ENCODE results near the gene PPP1R15A.

The PPP1R15A gene

DNA sequence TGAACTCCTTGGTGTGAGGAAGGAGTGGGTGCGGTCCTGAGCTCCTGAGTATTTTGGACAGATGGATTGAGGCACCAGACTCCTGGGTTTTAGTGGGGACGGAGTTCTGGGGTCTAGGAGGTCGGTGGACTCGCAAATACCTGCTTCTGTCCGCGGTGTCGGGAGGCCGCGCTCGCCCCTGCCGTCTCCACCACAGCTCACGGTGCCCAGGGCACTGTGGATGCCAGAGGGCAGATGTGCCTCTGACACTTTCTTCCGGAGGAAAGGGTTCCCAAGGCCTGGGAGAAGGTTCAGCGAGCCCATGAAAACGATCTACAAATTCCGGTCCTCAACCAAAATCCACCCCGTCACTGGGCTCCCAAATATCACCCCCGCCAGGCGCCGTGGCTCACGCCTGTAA lies 23.0 kb downstream of the PPP1R15A start:
- TF ChIP-seq RARB (CRISPR knock-in tag; IDR thresholded peaks at IDR 0.05) (no peak), ZNF565 (CRISPR knock-in tag; conservative IDR thresholded peaks at IDR 0.05; ENCODE audit: low read depth) (no peak), ZFP3 (CRISPR knock-in tag; IDR thresholded peaks at IDR 0.05) (no peak)
- ATAC-seq, result no peak

GRCh38 chr19:48896191-48896720 lies 24.0 kb downstream of the PPP1R15A start:
- no peak for ATAC-seq
- no peak for TF ChIP-seq ZC3H10 (CRISPR knock-in tag; IDR thresholded peaks at IDR 0.05)
- no peak for TF ChIP-seq ARNTL (CRISPR knock-in tag; IDR thresholded peaks at IDR 0.05; ENCODE audit: borderline replicate concordance, low read depth)
- no peak for TF ChIP-seq POU6F1 (CRISPR knock-in tag; IDR thresholded peaks at IDR 0.05; ENCODE audit: borderline replicate concordance, low read depth)
- TF ChIP-seq RARB (CRISPR knock-in tag; IDR thresholded peaks at IDR 0.05), result no peak
- no peak for TF ChIP-seq ZNF565 (CRISPR knock-in tag; conservative IDR thresholded peaks at IDR 0.05; ENCODE audit: low read depth)
- no peak for TF ChIP-seq TCF4 (CRISPR knock-in tag; IDR thresholded peaks at IDR 0.05; ENCODE audit: borderline replicate concordance)
- TF ChIP-seq, protein P1, sequence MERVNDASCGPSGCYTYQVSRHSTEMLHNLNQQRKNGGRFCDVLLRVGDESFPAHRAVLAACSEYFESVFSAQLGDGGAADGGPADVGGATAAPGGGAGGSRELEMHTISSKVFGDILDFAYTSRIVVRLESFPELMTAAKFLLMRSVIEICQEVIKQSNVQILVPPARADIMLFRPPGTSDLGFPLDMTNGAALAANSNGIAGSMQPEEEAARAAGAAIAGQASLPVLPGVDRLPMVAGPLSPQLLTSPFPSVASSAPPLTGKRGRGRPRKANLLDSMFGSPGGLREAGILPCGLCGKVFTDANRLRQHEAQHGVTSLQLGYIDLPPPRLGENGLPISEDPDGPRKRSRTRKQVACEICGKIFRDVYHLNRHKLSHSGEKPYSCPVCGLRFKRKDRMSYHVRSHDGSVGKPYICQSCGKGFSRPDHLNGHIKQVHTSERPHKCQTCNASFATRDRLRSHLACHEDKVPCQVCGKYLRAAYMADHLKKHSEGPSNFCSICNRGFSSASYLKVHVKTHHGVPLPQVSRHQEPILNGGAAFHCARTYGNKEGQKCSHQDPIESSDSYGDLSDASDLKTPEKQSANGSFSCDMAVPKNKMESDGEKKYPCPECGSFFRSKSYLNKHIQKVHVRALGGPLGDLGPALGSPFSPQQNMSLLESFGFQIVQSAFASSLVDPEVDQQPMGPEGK (CRISPR knock-in tag; IDR thresholded peaks at IDR 0.05; ENCODE audit: borderline replicate concordance), result no peak
- no peak for TF ChIP-seq GLIS3 (CRISPR knock-in tag; IDR thresholded peaks at IDR 0.05)
- no peak for TF ChIP-seq BACH2 (CRISPR knock-in tag; IDR thresholded peaks at IDR 0.05; ENCODE audit: borderline replicate concordance)
- TF ChIP-seq ZNF70 (CRISPR knock-in tag; IDR thresholded peaks at IDR 0.05), result no peak
- no peak for TF ChIP-seq ESRRG (CRISPR knock-in tag; IDR thresholded peaks at IDR 0.05)
- TF ChIP-seq, protein P2, sequence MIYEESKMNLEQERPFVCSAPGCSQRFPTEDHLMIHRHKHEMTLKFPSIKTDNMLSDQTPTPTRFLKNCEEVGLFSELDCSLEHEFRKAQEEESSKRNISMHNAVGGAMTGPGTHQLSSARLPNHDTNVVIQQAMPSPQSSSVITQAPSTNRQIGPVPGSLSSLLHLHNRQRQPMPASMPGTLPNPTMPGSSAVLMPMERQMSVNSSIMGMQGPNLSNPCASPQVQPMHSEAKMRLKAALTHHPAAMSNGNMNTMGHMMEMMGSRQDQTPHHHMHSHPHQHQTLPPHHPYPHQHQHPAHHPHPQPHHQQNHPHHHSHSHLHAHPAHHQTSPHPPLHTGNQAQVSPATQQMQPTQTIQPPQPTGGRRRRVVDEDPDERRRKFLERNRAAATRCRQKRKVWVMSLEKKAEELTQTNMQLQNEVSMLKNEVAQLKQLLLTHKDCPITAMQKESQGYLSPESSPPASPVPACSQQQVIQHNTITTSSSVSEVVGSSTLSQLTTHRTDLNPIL (CRISPR knock-in tag; IDR thresholded peaks at IDR 0.05; ENCODE audit: low read depth), result no peak
- TF ChIP-seq TOX (CRISPR knock-in tag; IDR thresholded peaks at IDR 0.05; ENCODE audit: borderline replicate concordance), result no peak
- TF ChIP-seq ZFP30 (CRISPR knock-in tag; IDR thresholded peaks at IDR 0.05), result no peak
- no peak for TF ChIP-seq CSDC2 (CRISPR knock-in tag; IDR thresholded peaks at IDR 0.05)
- no peak for TF ChIP-seq TSHZ2 (CRISPR knock-in tag; IDR thresholded peaks at IDR 0.05)
- no peak for TF ChIP-seq ISL1 (CRISPR knock-in tag; IDR thresholded peaks at IDR 0.05)
- TF ChIP-seq, protein P3, sequence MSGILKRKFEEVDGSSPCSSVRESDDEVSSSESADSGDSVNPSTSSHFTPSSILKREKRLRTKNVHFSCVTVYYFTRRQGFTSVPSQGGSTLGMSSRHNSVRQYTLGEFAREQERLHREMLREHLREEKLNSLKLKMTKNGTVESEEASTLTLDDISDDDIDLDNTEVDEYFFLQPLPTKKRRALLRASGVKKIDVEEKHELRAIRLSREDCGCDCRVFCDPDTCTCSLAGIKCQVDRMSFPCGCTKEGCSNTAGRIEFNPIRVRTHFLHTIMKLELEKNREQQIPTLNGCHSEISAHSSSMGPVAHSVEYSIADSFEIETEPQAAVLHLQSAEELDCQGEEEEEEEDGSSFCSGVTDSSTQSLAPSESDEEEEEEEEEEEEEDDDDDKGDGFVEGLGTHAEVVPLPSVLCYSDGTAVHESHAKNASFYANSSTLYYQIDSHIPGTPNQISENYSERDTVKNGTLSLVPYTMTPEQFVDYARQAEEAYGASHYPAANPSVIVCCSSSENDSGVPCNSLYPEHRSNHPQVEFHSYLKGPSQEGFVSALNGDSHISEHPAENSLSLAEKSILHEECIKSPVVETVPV (CRISPR knock-in tag; IDR thresholded peaks at IDR 0.05), result no peak

GRCh38 chr19:48897181-48897580 lies 25.0 kb downstream of the PPP1R15A start:
- no peak for ATAC-seq
- TF ChIP-seq TCF4 (CRISPR knock-in tag; IDR thresholded peaks at IDR 0.05; ENCODE audit: borderline replicate concordance), result no peak
- no peak for TF ChIP-seq ZNF8 (CRISPR knock-in tag; IDR thresholded peaks at IDR 0.05)
- TF ChIP-seq PPARA (CRISPR knock-in tag; IDR thresholded peaks at IDR 0.05; ENCODE audit: borderline replicate concordance), result no peak
- no peak for TF ChIP-seq TOX (CRISPR knock-in tag; IDR thresholded peaks at IDR 0.05; ENCODE audit: borderline replicate concordance)
- TF ChIP-seq ZFP3 (CRISPR knock-in tag; IDR thresholded peaks at IDR 0.05), result no peak
- TF ChIP-seq ARNTL (CRISPR knock-in tag; IDR thresholded peaks at IDR 0.05; ENCODE audit: borderline replicate concordance, low read depth), result no peak
- TF ChIP-seq SNAI2 (CRISPR knock-in tag; IDR thresholded peaks at IDR 0.05), result no peak
- TF ChIP-seq ESRRG (CRISPR knock-in tag; IDR thresholded peaks at IDR 0.05), result no peak
- TF ChIP-seq, protein P2 (CRISPR knock-in tag; IDR thresholded peaks at IDR 0.05; ENCODE audit: low read depth), result no peak
- no peak for TF ChIP-seq GLIS3 (CRISPR knock-in tag; IDR thresholded peaks at IDR 0.05)
- TF ChIP-seq ISL1 (CRISPR knock-in tag; IDR thresholded peaks at IDR 0.05), result no peak
- TF ChIP-seq OSR1 (CRISPR knock-in tag; IDR thresholded peaks at IDR 0.05), result no peak
- no peak for TF ChIP-seq POU6F1 (CRISPR knock-in tag; IDR thresholded peaks at IDR 0.05; ENCODE audit: borderline replicate concordance, low read depth)

Measured in SK-N-SH treated with all-trans-retinoic acid at 6 μM for 48 hours (cell line).